OCI-LY1 (cell line): ENCODE measurements around the gene PIWIL4.

ENCODE experiments used
- H2AFZ ChIP-seq: fragments of 200-600 bp; sonication (generic), shearing (Covaris generic); 2 replicates; pipeline ENCODE4 v1.6.0; 2014; ENCODE audit warnings: antibody characterized with exemption, mild to moderate bottlenecking, low read length
- H3F3A ChIP-seq: fragments of 200-600 bp; sonication (generic), shearing (Covaris generic); 2 replicates; pipeline ENCODE4 v1.6.0; 2014; ENCODE audit warnings: mild to moderate bottlenecking, antibody characterized with exemption, low read length, moderate library complexity; ENCODE audit not compliant: insufficient read depth
- H3K27ac ChIP-seq: fragments of 200-600 bp; sonication (generic); 2 replicates; pipeline ENCODE4 v1.5.1; 2014; ENCODE audit warnings: low read length, mixed run types, mild to moderate bottlenecking, low read depth; ENCODE audit not compliant: poor library complexity, severe bottlenecking
- H3K27me3 ChIP-seq: fragments of 200-600 bp; sonication (generic); 2 replicates; pipeline ENCODE4 v1.6.0; 2014; ENCODE audit warnings: antibody characterized with exemption, mild to moderate bottlenecking, low read length, moderate library complexity; ENCODE audit not compliant: insufficient read depth
- H3K36me3 ChIP-seq: fragments of 200-600 bp; sonication (generic); 2 replicates; pipeline ENCODE4 v1.6.1; 2014; ENCODE audit warnings: mild to moderate bottlenecking, antibody characterized with exemption, low read length, moderate library complexity, mixed read lengths; ENCODE audit not compliant: insufficient read depth
- H3K4me1 ChIP-seq: fragments of 200-600 bp; sonication (generic); 2 replicates; pipeline ENCODE4 v1.5.1; 2014; ENCODE audit warnings: mild to moderate bottlenecking, low read length, moderate library complexity; ENCODE audit not compliant: insufficient read depth, severe bottlenecking
- H3K4me2 ChIP-seq: fragments of 200-600 bp; sonication (generic), shearing (Covaris generic); 2 replicates; pipeline ENCODE4 v1.6.1; 2014; ENCODE audit warnings: low read length
- H3K4me3 ChIP-seq: fragments of 200-600 bp; sonication (generic); 2 replicates; pipeline ENCODE4 v1.5.1; 2014; ENCODE audit warnings: low read length, low read depth, mild to moderate bottlenecking, mixed read lengths; ENCODE audit not compliant: poor library complexity, severe bottlenecking
- H3K79me2 ChIP-seq: fragments of 200-600 bp; shearing (Covaris generic); 2 replicates; pipeline ENCODE4 v1.6.1; 2016; ENCODE audit warnings: mixed run types, low read length, mixed read lengths; ENCODE audit not compliant: insufficient read depth
- H3K9ac ChIP-seq: fragments of 200-600 bp; sonication (generic), shearing (Covaris generic); 2 replicates; pipeline ENCODE4 v1.6.1; 2014; ENCODE audit warnings: mild to moderate bottlenecking, low read length, mixed read lengths
- H3K9me2 ChIP-seq: fragments of 200-600 bp; sonication (generic), shearing (Covaris generic); 2 replicates; pipeline ENCODE4 v1.6.1; 2014; ENCODE audit warnings: low read depth, mild to moderate bottlenecking, low read length, mixed read lengths
- H3K9me3 ChIP-seq: fragments of 200-600 bp; shearing (Covaris generic); 2 replicates; pipeline ENCODE4 v1.6.1; 2014; ENCODE audit warnings: low read length, mixed read lengths
- H4K20me1 ChIP-seq: fragments of 200-600 bp; sonication (generic), shearing (Covaris generic); 2 replicates; pipeline ENCODE4 v1.6.0; 2016; ENCODE audit warnings: mild to moderate bottlenecking, low read length; ENCODE audit not compliant: insufficient read depth
- EZH2 ChIP-seq: fragments of 200-600 bp; sonication (generic), shearing (Covaris generic); IDR thresholded peaks from 2 replicates; pipeline ENCODE4 v1.8.0; 2017; ENCODE audit warnings: borderline replicate concordance, mixed run types, mild to moderate bottlenecking, antibody characterized with exemption, low read length, moderate library complexity, mixed read lengths
- TF ChIP-seq, protein P1 (sequence below): fragments of 200-600 bp; sonication (generic), shearing (Covaris generic); IDR thresholded peaks from 2 replicates; pipeline ENCODE4 v1.5.1; 2017; ENCODE audit warnings: mild to moderate bottlenecking, antibody characterized with exemption, low read length, moderate library complexity, mixed read lengths

PIWIL4 gene

DNA sequence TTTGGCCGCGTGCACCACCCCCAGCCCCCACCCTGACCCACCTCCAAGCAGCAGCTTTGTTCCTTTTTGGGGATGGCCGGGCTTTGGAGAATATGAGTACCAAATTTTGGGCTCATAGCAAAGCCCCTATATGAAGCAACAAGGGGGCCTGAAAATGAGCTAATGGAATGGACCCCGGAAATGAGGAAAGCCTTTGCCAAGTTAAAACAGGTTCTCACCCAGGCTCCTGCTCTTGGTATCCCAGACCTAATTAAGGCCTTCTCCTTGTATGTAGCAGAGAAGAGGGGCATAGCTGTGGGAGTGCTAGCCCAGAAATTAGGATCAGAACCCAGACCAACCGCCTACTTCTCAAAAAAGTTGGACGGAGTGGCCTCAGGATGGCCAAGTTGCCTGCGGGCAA is 87.0 kb downstream of the PIWIL4 start:
- no peaks in the 10 kb centered on the region for H3K27me3 ChIP-seq
- TF ChIP-seq, protein P1, sequence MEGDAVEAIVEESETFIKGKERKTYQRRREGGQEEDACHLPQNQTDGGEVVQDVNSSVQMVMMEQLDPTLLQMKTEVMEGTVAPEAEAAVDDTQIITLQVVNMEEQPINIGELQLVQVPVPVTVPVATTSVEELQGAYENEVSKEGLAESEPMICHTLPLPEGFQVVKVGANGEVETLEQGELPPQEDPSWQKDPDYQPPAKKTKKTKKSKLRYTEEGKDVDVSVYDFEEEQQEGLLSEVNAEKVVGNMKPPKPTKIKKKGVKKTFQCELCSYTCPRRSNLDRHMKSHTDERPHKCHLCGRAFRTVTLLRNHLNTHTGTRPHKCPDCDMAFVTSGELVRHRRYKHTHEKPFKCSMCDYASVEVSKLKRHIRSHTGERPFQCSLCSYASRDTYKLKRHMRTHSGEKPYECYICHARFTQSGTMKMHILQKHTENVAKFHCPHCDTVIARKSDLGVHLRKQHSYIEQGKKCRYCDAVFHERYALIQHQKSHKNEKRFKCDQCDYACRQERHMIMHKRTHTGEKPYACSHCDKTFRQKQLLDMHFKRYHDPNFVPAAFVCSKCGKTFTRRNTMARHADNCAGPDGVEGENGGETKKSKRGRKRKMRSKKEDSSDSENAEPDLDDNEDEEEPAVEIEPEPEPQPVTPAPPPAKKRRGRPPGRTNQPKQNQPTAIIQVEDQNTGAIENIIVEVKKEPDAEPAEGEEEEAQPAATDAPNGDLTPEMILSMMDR, result no peak
- TF ChIP-seq EZH2, result no peak
- no peak overlapping the region for H3K4me2 ChIP-seq
- no peak overlapping the region for H2AFZ ChIP-seq
- H3K36me3 ChIP-seq, result no peaks in the 10 kb centered on the region
- no peak overlapping the region for H3K4me3 ChIP-seq
- H4K20me1 ChIP-seq, result no peaks in the 10 kb centered on the region
- H3K27ac ChIP-seq, result no peak overlapping the region
- H3K9me3 ChIP-seq, result no peaks in the 10 kb centered on the region
- H3K9me2 ChIP-seq, result no peaks in the 10 kb centered on the region
- no peak overlapping the region for H3K9ac ChIP-seq
- no peaks in the 10 kb centered on the region for H3F3A ChIP-seq
- H3K79me2 ChIP-seq, result no peaks in the 10 kb centered on the region
- no peaks in the 10 kb centered on the region for H3K4me1 ChIP-seq

DNA sequence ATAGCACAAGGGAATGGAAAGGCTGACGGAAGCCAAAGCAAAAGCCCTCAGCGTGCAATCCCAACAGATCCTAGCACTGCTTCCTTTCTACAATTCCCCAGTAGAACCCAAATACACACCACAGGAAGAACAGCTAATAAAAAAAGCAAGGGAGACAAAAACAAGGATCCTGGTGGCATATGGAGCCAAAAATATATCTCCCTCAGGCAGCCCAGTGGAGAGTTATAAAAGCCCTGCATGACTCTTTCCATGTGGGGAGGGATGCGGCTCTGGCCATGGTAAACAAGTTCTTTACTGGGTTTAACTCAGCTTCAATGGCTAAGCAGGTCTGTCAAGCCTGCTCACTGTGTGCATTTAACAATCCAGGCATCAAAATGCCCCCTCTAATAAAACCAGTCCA is 88.1 kb downstream of the PIWIL4 start:
- no peaks in the 10 kb centered on the region for H3K9me3 ChIP-seq
- H2AFZ ChIP-seq, result no peak overlapping the region
- TF ChIP-seq, protein P1, result no peak
- no peak for TF ChIP-seq EZH2
- no peaks in the 10 kb centered on the region for H3F3A ChIP-seq
- no peaks in the 10 kb centered on the region for H3K79me2 ChIP-seq
- no peaks in the 10 kb centered on the region for H3K4me1 ChIP-seq
- H3K27me3 ChIP-seq, result no peaks in the 10 kb centered on the region
- no peak overlapping the region for H3K27ac ChIP-seq
- H3K4me2 ChIP-seq, result no peak overlapping the region
- no peaks in the 10 kb centered on the region for H3K36me3 ChIP-seq
- H3K4me3 ChIP-seq, result no peak overlapping the region
- no peaks in the 10 kb centered on the region for H4K20me1 ChIP-seq
- no peak overlapping the region for H3K9ac ChIP-seq
- no peaks in the 10 kb centered on the region for H3K9me2 ChIP-seq

DNA sequence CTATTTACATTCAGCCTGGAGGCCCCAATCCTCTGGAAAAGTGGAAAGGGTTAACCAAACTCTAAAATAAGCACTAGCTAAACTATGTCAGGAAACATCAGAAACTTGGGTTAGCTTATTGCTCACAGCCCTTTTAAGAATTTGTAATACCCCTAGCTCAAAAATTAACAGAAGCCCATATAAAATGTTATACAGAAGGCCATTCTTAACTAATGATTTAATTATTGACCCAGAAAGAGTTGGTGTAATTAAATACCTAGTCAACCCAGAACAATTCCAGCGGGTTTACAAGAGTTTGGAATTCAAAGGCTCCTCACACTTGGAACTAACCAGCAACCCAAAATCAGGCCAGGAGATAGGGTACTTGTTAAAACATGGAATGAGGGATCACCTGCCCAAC is 88.8 kb downstream of the PIWIL4 start:
- H3K9me2 ChIP-seq, result no peaks in the 10 kb centered on the region
- H3K9me3 ChIP-seq, result no peaks in the 10 kb centered on the region
- no peaks in the 10 kb centered on the region for H3K27me3 ChIP-seq
- no peaks in the 10 kb centered on the region for H3K36me3 ChIP-seq
- no peaks in the 10 kb centered on the region for H3K79me2 ChIP-seq
- TF ChIP-seq, protein P1, result no peak
- TF ChIP-seq EZH2, result no peak
- no peak overlapping the region for H3K27ac ChIP-seq
- H3K4me3 ChIP-seq, result no peak overlapping the region
- no peaks in the 10 kb centered on the region for H3F3A ChIP-seq
- H3K9ac ChIP-seq, result no peak overlapping the region
- no peaks in the 10 kb centered on the region for H4K20me1 ChIP-seq
- no peak overlapping the region for H3K4me2 ChIP-seq
- H3K4me1 ChIP-seq, result no peaks in the 10 kb centered on the region
- no peak overlapping the region for H2AFZ ChIP-seq
